B cell (primary cell): ENCODE data around the gene DOLPP1.

Experiments
- CTCF ChIP-seq: fragments of 200-600 bp; IDR thresholded peaks from one replicate; pipeline ENCODE4 v1.8.0; 2022; ENCODE audit warnings: antibody characterized with exemption, mild to moderate bottlenecking
- EZH2 ChIP-seq: IDR thresholded peaks from 2 replicates; pipeline ENCODE4 v1.6.1; 2012; ENCODE audit warnings: borderline replicate concordance, low read depth, mild to moderate bottlenecking, moderate library complexity, low read length; ENCODE audit not compliant: insufficient read depth, poor library complexity, severe bottlenecking

- TF ChIP-seq CTCF (no peak), EZH2 (no peak)
Measured at GRCh38 chr9:129103595-129103965, 22.7 kb downstream of the DOLPP1 start.
